ENCODE results near the gene MANSC4. TPM values are rescaled to one million over a fixed set of nuclear protein-coding genes. Genes with fewer than 3 reads are reported as not detected.
A peak's percentile ranks its signal among the peaks of the same experiment; 100 is the strongest.

The MANSC4 gene
- total and polyA plus RNA-seq, 2 of the 13 experiments (the other 11 are each of a cell fraction or from before 2014, with no cell fraction given): not detected

- TF ChIP-seq NFE2 (CRISPR knock-in tag; IDR thresholded peaks at IDR 0.05) (peak; percentile 88), NFE2L2 (IDR thresholded peaks at IDR 0.05; ENCODE audit: low read length) (peak; percentile 92), ZNF260 (CRISPR knock-in tag; IDR thresholded peaks at IDR 0.05; ENCODE audit: borderline replicate concordance, low read depth) (no peak), SP140L (CRISPR knock-in tag; IDR thresholded peaks at IDR 0.05; ENCODE audit: borderline replicate concordance) (no peak), ZNF782 (CRISPR knock-in tag; IDR thresholded peaks at IDR 0.05; ENCODE audit: borderline replicate concordance) (no peak), IKZF5 (CRISPR knock-in tag; IDR thresholded peaks at IDR 0.05) (peak; percentile 22; the same call in 1 of the 2 replicates), CERS6 (CRISPR knock-in tag; IDR thresholded peaks at IDR 0.05) (no peak), SMYD3 (CRISPR knock-in tag; IDR thresholded peaks at IDR 0.05) (no peak), TARDBP (CRISPR knock-in tag; IDR thresholded peaks at IDR 0.05) (no peak; the same call in 1 of the 2 replicates), FOXO1 (CRISPR knock-in tag; IDR thresholded peaks at IDR 0.05) (peak; percentile 70; the same call in 1 of the 2 replicates), ZMYM2 (CRISPR knock-in tag; IDR thresholded peaks at IDR 0.05) (0 out of 2 replicates have a peak, but pooled peaks have one; percentile 15), ZNF546 (CRISPR knock-in tag; conservative IDR thresholded peaks at IDR 0.05) (no peak)
Observed at GRCh38 chr12:27818401-27818918, 38.4 kb upstream of the MANSC4 start (continued).

- no peak overlapping the region for H3K27ac ChIP-seq (ENCODE audit: extremely low read length, insufficient read depth, low read length)
- no peak for DNase-seq (ENCODE audit: low spot score)
- CTCF ChIA-PET (ENCODE audit: low intra/inter-chr PET ratio, low total read pairs): no interaction called here
- H3K9ac ChIP-seq (ENCODE audit: insufficient read depth, low read depth, low read length): no peak overlapping the region
- TF ChIP-seq ZNF616 (CRISPR knock-in tag; IDR thresholded peaks at IDR 0.05; ENCODE audit: low read depth): no peak
- no peak for TF ChIP-seq PLRG1 (conservative IDR thresholded peaks at IDR 0.05)
- TF ChIP-seq ZNF33B (CRISPR knock-in tag; IDR thresholded peaks at IDR 0.05): no peak
- TF ChIP-seq TEF (CRISPR knock-in tag; IDR thresholded peaks at IDR 0.05): no peak
- TF ChIP-seq HDAC6 (IDR thresholded peaks at IDR 0.05; ENCODE audit: low read depth, low read length): no peak
- no peak for TF ChIP-seq SIN3A (IDR thresholded peaks at IDR 0.05; ENCODE audit: borderline replicate concordance, low read depth, low read length)
- TF ChIP-seq TFDP2 (CRISPR knock-in tag; IDR thresholded peaks at IDR 0.05): no peak
- TF ChIP-seq PITX1 (CRISPR knock-in tag; IDR thresholded peaks at IDR 0.05): no peak
- no peaks in the 10 kb centered on the region for H3K79me2 ChIP-seq (ENCODE audit: insufficient read depth, low read length)
- BruUV-seq (replicated peaks): no TSS peak
- WGBS (ENCODE audit: low lambda C conversion rate): 48% methylated on average over 4 of the region's 4 CpGs
- H2AFZ ChIP-seq (ENCODE audit: low read length): peak overlapping the region; percentile 67
- H4K20me1 ChIP-seq (ENCODE audit: insufficient read depth, low read length): no peaks in the 10 kb centered on the region
- H3K4me3 ChIP-seq (replicated peaks in 1 of 3; ENCODE audit: insufficient read depth in 1 of 3, low read depth in 2 of 3, low read length in 3 of 3): 0 out of 6 replicates have a peak overlapping the region, but pooled peaks of 1 of the 3 experiments have one; percentile 3
- H3K4me2 ChIP-seq (ENCODE audit: low read depth, low read length): peak overlapping the region; percentile 73
- intact Hi-C loops (cut with micrococcal nuclease; ENCODE audit: unreplicated experiment): no loop called here
- FAIRE-seq: no peak
- H3K36me3 ChIP-seq (replicated peaks in 1 of 2; ENCODE audit: control insufficient read depth in 1 of 2, insufficient read depth in 2 of 2, low read length in 2 of 2): no peaks in the 10 kb centered on the region
- in situ Hi-C loops (cut with HindIII; ENCODE audit: extremely low pct_ligation_motif_present, low pct_unique_long_range_greater_than_20kb): no loop called here
- H3K9me3 ChIP-seq (ENCODE audit: low read length): no peaks in the 10 kb centered on the region
- peaks cover 0 to 1% of the 10 kb centered on the region in 2 experiments; a peak in 2 of 5 replicates for H3K27me3 ChIP-seq (ENCODE audit: control insufficient read depth in 1 of 2, insufficient read depth in 2 of 2, low read length in 2 of 2)
- peaks cover 45% of the 10 kb centered on the region for H3K4me1 ChIP-seq (ENCODE audit: insufficient read depth, low read length)
- POLR2A ChIA-PET: no interaction called here
- ATAC-seq: peak; percentile 15; the same call in 2 of the 3 replicates
Observed at GRCh38 chr12:27817766-27818165, 37.7 kb upstream of the MANSC4 start.
